Myocyte (in vitro differentiated cells): Measurements from ENCODE around the gene ERBB4. TPM values are rescaled to one million over a fixed set of nuclear protein-coding genes. Genes with fewer than 3 reads are reported as not detected.
A peak's percentile ranks its signal among the peaks of the same experiment; 100 is the strongest.

Source experiments
- DNase-seq: peaks from one replicate; pipeline ENCODE4 v3.0.0-alpha.2; 2012; ENCODE audit warnings: low read depth
- total RNA-seq: library from RNA; depleted of rRNA; stranded (reverse); fragments of >200 nt; gene quantifications from 2 replicates; pipeline ENCODE4 v1.2.3, GENCODE V29; 2014

Gene ERBB4
- total RNA-seq, 1 donor from 2014 or later = 0.16 TPM

DNA sequence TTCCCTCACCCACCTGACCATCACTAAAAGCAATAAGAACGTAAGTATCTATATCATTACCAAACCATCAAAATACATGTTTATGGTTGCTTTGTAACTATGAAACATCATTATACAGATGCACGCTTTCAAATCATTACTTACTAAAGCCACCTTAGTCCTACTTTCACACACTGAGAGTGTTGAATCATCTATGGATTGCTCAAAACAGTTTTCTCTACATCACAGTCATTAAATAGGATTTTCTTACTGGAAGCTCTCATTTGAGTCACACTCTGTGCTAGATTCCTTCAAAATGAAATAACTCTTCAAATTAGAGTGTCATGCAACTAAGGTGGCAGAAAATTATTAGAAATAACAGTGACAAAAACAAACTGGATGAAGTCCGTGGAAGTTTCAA is 1103.8 kb downstream of the ERBB4 start:
- DNase-seq = no peak

DNA sequence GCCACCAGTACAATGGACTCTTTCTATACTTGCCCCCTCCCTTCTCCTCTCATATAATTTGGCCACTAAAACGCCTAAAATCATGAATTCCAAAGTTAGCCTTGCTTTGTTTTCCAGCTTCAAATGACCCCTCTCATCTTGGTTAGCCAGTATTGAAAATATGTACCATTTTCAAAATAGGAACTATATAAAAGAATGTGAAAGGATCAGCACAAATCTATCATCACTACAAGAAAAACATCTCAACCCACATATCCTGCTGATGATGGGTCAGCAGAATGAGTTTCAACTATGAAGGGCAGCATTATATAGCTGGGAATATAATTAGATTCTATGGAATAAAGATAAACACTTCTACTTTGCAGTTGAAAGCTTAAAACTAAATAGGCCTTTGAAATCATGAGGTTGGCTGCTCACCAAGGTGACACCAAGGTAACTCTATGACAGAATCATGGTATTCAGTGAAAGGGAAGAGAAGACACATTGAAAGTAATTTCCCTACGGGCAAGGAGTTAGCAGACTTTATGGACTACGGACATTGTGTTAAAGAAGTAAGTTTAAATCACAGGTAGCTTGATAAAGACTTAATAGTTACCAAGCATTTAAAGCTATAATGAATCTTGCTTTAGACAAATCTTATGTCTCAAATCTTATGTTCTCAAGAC is 1109.2 kb downstream of the ERBB4 start:
- no peak for DNase-seq

DNA sequence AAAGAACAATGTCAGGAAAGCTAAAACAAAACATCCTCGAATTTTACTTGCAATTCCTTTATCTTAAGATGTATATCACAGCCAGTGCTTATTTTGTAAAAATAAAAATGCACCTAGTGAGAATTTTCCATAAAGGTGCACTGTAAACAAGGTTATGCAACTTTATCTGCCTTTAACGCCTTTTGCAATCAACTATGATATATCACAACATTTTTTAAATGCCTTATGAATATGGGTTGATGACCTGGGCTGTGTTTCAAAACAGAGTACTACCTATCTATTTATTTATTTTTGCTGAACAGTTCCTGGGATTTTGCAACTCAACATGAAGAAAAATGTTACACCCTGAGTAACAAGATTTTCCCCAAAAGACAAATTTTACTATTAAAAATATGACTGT is 1112.4 kb downstream of the ERBB4 start:
- no peak for DNase-seq

DNA sequence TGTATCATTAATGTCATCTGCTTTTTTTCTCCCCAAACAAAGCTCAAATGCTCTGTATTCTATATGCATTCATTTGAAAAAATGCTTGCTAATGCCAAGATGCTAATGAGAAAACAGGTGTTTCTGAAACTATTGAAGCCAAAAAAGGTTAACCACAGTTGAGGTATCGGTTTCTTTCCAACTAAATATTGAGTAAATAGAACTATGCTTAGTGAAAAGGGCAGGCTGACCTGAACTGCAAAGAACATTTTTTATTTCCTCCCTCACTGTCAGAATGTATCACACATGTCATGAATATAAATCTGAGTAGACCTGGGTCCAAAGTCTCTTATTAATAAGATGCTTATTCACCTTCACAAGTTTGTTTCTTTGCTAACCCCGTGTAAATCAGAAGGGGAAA is 1115.6 kb downstream of the ERBB4 start:
- DNase-seq = no peak

DNA sequence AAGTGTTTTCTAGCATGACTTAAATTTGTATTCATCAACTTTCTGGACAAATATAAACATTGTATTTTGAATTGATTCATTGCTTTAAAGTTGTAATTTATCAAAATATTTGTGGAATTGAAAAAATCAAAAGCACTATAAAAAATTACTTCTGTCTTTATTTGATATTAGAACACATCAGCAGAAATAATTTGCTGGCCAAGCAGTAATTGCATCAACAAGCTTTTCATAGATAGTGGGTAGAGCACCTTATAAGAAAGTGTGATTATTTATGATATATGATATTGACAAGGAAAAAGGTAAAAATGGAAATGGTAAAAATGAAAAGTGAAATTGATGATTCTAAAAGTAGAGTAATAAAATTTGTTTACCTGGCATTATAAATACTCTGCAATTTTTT is 1121.1 kb downstream of the ERBB4 start:
- DNase-seq = no peak

DNA sequence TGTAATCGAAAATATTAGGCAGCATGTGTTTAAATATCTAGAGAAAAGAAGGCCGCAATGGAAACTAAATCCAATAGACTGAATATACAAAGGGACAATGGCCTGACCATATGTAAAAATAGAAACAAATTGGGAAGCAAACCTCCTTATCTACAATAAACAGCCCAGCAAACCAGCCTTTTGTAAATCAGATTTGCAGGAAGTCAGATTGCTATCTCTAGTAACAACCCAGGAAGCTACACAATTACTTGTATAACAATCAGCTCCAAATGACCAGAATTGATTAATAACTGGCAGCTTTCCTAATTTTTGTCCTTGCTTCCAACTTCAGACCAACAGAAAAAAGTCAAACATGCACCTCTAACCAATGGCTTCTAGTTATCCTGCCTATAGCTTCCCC is 1122.2 kb downstream of the ERBB4 start:
- no peak for DNase-seq

DNA sequence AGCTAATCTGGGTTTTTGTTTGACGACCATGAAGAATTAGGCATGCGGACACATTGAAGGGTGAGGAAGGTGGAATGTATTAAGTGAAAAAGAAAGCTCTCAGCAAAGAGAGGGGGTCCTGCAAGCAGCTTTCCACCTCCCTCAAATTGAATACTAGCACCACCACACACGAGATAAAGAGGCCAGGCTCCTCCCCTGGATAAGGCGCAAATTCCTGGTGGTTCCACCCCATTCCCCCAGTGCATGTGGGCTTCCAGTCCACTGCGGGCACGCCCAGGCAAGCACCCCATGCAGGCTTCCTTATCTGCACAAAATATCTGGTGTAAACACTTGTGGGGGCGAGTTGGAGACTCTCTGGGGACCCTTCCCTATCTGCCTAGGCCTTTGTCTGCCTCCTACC is 1124.9 kb downstream of the ERBB4 start:
- no peak for DNase-seq

DNA sequence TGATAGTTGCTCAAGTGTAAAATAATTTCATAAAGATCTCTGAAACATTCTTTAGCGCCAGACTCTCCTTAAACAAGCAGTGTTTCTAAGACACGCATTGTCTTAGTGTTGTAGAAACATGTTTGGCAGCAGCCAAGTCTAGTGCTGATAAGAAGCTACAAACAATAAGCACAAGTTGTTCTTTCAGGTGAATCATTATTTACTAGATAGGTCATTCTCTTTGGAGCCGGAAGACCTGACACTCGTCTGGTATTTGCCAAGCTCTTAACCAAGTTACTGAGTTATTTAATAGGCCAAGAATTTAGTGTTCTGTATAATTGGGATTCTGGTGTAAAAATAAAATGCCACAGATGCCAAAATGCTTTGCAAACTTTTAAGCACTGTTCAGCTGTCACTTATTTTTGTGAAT is 1130.1 kb downstream of the ERBB4 start:
- DNase-seq = peak; percentile 29

DNA sequence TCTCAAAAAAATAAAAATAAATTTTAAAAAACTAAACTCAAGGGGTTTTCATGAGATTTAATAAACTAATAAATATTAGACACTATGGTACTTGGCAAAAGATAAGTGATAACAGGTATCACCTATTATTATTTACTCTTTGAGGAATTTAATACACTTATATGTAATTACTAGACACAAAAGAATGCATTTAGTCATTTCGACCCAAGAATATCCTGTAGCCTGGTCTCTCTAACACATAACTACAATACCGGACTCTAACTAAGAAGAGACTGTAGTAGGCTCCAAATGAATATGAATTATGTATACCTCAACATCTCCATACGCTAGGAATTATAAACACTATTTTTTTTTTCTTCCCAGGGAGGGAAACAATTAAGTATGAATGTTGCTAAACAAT is 1131.5 kb downstream of the ERBB4 start:
- no peak for DNase-seq

DNA sequence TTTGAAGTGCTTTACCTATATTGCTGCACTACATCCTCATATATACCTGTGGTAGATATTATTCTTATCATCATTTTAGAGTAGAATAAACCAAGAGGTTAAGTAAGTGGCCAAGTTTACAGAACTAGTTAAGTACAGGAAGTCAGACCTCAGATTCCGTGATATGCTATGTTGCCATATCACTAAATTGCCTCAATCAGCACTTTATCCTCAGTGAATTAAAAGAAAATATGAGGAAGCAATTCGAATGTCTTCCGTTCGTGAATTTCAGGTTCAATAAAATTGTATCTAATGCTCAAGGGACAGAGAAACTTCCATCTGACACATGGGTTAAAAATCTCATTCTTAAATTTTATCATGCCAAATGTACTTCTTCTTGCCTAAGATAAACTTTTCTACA is 1133.6 kb downstream of the ERBB4 start:
- no peak for DNase-seq

DNA sequence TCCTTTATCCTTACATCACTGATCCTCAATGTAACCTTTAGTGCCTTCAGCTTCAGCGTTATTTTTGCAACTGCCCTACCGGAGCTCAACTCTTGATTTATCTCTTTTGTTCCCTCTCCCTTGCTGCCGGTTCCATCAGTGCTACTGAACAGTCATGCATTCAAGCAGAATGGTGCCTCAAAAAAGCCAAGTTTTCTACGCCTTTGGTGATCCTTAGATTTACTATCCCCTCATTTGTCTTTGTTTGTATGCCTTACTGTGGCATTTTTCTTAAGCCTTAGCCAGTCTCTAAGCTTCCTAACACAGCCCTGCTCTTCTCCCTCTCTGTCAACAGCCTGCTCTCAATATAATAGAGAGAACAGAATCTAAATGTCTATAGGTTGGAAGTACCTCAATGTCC is 1134.5 kb downstream of the ERBB4 start:
- no peak for DNase-seq

DNA sequence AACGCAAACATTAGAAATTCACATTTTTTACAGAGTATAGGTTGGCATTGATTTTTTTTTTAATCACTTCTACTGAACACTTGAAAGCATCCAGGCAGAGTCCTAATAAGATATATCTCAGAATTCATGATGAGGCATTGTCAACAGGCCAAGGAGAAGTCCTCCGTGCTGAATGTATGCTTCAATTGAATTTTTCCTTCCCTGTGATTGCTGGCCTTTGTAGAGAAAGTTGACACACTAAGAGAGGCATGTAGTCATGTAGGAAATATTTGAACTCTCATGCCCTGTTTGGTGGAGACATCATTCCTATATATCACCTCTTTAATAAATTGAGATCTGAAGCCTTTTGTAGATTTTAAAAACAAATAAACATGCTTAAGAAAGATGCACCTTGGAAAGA is 1137.3 kb downstream of the ERBB4 start:
- no peak for DNase-seq

DNA sequence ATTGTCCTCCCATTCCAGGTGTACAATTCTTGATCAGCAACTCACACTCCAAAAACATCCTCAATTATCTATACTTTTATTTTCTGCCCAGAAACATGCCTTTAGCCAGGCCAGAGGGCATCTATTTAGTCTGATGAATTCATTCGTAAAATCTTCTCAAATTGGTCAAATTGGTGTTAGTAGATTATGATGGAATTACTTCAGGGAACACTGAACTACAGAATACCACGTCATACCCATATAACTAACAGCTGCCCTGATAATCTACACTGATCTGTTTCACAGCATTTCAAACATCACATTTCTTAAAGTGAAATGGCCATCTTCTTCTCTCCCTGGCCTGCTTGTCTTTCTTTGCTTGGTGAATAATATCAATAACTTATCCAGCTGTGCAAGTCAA is 1140.8 kb downstream of the ERBB4 start:
- DNase-seq = no peak

DNA sequence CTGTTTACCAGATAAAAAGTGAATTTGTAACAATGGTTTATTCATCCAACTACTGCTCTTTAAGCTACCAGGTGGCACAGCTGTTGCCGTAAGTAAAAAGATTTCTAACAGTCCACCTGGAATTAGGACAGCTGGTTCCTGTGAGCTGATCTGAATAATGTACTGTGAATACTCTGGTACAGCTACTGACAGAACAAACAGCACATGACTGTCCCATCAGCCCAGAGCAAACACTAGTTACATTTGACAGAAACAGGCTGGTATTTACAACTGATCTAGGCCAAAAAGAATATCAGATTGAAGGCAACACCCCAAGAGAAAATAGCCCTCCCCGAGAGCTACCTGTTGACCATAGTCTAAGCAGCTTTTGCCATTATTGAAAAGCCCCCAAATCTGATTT is 1141.8 kb downstream of the ERBB4 start:
- no peak for DNase-seq

DNA sequence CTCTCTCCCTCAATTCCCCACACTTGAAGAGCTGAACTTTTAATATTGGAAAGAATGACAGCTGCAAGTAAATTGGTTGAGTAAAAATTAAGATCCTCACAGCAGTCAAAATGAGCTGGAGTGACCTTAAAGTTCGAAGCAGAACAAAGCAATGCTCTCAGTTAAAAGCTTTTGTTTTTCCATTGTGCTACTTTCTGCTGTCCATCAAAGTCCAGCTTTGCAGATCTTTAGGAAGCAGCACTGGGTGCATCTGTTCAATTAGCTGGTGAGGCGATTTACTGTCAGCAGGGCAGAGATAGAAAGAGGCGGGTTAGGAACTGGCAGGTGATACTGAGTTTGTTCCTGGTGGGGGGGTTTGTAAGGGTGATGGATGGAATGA is 1147.4 kb downstream of the ERBB4 start:
- DNase-seq = no peak

DNA sequence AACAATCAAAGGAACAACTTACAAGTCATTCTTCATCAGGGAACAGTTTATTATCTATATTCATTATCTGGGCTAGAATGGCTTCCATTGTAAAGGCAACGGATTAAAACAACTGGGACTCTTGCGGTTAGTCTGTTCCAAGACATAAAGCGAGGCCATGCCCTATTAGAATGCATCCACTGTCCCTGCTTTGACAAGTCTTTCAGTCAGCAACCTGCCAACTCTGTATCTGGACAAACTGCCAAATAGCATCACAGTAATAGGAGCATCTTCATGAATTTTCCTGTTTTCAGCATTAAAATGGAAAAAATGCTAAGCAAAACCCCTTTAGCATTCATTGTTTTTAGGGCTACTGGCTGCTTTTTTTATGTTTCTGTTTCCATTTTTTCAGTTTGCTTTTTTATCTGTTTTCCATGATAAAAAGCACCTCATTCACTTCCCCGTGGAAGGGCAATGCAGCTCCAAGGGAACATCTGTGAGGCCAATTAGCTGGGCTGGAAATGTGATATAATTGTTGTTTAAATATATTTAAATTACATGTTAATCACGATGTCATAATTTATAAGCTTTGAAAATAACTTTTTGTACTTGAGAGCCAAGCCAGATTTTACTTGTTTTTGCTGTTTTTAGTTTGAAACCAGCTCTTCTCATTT is 1147.9 kb downstream of the ERBB4 start:
- no peak for DNase-seq

DNA sequence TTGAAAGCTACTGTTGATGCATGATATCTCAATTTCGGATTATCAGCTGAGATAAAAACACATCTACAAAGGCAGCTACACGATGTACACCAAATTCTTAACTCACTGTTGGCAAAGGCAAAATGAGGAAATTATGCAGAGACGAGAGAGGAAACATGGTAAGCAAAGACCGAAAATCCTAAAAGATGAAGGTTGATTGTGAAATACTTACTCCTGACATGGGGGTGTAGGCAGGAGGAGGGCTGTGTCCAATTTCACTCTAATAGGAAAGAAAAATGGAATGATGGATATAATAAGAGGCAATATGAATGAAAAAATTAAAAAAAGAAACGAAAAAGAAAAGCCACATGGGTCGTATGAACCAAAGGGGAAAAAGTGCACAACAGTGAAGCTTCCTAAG is 1150.9 kb downstream of the ERBB4 start:
- DNase-seq = no peak

DNA sequence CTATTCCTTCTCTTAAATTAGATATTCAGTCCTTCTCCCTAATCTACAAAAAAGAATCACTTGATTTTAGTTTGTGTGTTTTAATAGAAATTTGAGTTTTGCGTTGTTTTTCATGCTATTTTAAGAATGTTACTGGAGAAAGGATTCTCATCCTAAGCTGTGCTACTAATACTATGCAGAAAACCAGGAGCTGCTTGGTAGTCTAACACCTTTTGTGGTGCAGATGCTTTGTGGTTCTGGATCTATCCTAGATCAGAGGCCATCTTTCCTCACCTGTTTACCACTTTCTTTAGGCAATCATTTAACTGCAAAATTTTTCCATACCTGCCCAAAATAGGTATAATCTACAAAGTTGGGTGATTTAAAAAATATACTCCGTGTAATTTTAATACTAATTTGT is 1158.6 kb downstream of the ERBB4 start:
- DNase-seq = no peak

DNA sequence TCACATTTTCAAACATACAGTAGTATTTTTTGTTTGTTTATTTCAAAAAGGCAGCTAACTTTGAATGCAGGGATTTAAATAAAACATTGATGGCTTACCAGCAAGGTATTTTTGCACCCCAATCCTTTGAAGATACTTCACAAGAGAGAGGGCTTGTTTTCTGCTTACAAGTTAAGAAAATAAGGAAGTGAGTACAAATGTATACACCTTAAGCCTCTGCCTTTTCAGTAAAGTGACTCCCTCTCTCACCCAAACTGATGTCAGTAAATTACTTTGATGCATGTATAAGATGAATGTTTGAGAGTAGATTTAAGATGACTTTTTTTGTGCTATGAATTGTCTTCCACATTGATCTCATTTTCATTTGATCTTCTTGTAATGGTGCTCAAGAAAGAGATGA is 1162.2 kb downstream of the ERBB4 start:
- DNase-seq = no peak

DNA sequence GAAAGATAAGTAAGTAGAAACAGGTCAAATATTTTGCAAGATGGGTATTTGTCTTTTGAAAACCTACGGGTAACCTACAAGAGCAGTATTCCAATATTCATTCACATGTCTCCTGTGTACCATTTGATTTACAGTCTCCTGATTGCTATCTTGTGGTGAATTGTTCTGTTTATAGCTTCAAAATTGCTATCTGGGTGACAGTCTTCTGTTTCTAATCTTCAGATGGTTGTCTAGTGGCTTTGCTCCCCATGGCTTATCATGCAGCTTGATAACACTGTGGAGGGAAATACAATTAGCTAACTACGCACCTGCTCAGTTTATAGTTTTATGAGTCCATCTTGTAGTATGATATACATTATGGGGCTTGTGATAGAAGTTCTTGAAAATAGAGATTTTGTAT is 1165.4 kb downstream of the ERBB4 start:
- DNase-seq = no peak

DNA sequence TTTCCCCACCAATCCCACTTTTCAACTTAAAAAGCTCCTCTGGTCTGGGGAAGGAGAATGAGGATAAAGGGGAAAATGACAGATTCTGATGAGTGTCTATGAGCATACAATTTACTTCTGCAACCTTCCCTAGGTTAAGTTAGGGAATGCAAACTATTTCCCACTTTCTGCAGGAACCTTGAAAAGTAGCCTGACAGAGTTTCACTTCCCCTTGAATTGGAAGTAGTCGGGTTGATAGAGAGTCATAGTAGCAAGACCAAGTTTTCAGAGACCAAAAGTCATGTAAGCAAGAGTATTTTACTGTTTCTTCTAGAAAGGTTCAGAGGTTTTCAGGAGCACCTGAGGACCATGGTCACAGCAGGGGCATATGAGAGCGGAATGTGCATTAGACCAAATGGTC is 1167.1 kb downstream of the ERBB4 start:
- no peak for DNase-seq

DNA sequence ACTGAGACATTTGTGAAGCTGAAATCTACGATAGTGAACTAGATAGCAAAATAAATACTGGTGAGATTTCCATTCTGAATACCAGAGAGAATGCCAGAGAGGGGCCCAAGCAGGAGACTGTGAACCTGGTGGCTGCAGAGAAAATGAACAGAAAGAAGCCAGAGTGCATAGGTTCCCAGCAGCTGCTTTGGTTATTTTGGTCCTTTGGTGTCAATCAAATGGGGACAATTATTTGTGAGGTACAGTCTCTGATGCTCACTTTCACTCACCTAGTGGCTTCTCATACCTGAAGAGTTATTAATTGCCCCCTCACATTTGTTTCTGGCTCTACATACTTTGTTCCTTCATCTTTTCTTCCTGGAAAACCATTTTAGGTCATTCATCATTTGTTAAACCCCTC is 1170.1 kb downstream of the ERBB4 start:
- DNase-seq = no peak

DNA sequence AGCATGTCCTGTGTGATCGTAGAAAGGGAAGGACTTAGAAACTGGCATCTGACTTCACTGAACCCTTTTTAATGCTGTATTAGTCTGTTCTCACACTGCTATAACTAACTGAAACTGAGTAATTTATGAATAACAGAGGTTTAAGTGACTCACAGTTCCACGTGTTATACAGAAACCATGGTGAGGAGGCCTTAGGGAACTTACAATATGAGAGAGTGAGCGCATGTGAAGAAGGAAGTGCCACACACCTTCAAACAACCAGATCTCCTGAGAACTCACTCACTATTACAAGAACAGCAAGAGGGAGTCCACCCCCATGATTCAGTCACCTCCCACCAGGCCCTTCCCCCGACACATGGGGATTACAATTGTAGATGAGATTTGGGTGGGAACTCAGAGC is 1170.9 kb downstream of the ERBB4 start:
- no peak for DNase-seq

DNA sequence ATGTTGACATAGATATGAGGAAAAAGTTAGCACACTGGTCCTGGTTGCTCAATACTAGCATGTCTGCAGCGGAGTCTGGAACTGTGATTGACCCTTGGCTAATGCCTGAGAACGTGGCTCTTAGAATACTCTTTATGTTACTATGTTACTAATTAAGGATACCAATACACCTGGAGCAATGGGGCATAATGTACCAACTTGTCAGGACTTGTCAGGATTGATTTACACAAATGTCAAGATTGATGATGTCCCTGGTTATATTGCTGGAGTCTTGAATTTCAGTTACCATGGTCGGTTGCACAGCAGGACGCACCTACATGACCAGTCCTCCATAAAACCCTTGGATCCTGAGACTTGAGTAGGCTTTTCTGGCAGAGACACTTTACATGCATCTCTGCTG is 1171.3 kb downstream of the ERBB4 start:
- DNase-seq = no peak
